NT2/D1 (cell line): Measurements from ENCODE around the gene UBXN1.

Experiments used
- SUZ12 ChIP-seq: IDR thresholded peaks from 2 replicates; pipeline ENCODE4 v1.6.1; 2011; ENCODE audit not compliant: insufficient read length, insufficient read depth; ENCODE audit errors: extremely low read depth
- ZNF274 ChIP-seq: IDR thresholded peaks from 2 replicates; pipeline ENCODE4 v1.6.1; 2011; ENCODE audit warnings: mild to moderate bottlenecking, low read depth, low read length

DNA sequence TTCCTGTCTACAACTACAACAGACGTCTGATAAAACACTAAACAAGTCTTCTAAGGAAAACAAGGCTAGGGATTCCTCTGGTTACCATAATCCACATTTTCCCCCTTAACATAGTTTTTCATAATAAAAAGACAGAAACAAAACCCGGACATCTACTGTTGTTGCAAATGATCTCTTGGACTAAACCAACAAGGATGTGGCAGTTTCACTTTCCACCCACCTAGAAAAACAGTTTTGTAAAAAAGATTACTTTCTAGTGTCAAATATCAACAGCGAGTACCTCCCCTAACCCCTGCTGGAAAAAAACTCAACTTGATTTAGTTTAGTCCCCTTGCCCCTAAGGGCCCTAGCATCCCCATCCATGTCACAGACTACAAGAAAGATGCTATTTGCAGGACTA is 34.0 kb upstream of the UBXN1 start:
- TF ChIP-seq ZNF274 (no peak), SUZ12 (no peak)
